HUES64 (cell line): ENCODE results near the gene MMP11.

ENCODE experiments used
- H3K27ac ChIP-seq: 2 replicates; pipeline ENCODE4 v1.7.0; 2013; ENCODE audit warnings: low read depth, low read length, inconsistent platforms
- H3K27me3 ChIP-seq: 2 replicates; pipeline ENCODE4 v1.6.1; 2013; ENCODE audit warnings: mild to moderate bottlenecking, low read length; ENCODE audit not compliant: insufficient read depth
- H3K36me3 ChIP-seq: 2 replicates; pipeline ENCODE4 v1.6.1; 2013; ENCODE audit warnings: mild to moderate bottlenecking, low read length; ENCODE audit not compliant: insufficient read depth
- H3K4me1 ChIP-seq: 2 replicates; pipeline ENCODE4 v1.6.1; 2013; ENCODE audit warnings: mild to moderate bottlenecking, low read length, moderate library complexity; ENCODE audit not compliant: insufficient read depth
- H3K4me3 ChIP-seq: 2 replicates; pipeline ENCODE4 v1.5.1; 2013; ENCODE audit warnings: mild to moderate bottlenecking, low read length, moderate library complexity
- H3K9ac ChIP-seq: 2 replicates; pipeline ENCODE4 v1.6.1; 2013; ENCODE audit warnings: mild to moderate bottlenecking, low read depth, low read length
- H3K9me3 ChIP-seq: 2 replicates; pipeline ENCODE4 v1.6.1; 2013; ENCODE audit warnings: low read depth, low read length; ENCODE audit not compliant: insufficient read depth
- WGBS: fragments of 150-250, 120-280 bp; methylation state at CpG from one replicate; pipeline ENCODE4 v1.1.7; 2013; ENCODE audit warnings: missing lambda C conversion rate; 5-methylcytosine and 5-hydroxymethylcytosine counted together

Gene MMP11

DNA sequence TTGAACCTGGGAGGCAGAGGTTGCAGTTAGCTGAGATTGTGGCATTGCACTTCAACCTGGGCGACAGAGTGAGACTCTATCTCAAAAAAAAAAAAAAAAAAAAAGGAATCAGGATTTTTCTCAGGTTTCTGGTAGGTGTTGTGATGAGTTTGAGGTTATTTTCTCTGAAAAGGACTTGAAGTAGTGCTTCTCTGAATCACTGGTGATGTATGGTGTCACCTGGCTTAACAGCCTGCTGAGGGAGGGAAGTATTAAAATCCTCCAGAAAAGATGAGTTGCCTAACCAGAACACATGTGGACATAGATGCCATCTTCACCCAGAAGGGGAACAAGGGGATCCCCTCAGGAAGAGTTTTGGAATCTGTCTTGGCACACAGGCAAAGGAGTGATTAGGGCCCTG is 34.2 kb downstream of the MMP11 start:
- Histone ChIP-seq H3K27ac (no peak overlapping the region), H3K9ac (no peak overlapping the region), H3K4me1 (no peaks in the 10 kb centered on the region), H3K27me3 (no peaks in the 10 kb centered on the region), H3K36me3 (peaks cover 72% of the 10 kb centered on the region), H3K4me3 (no peak overlapping the region), H3K9me3 (no peaks in the 10 kb centered on the region)
- 100% methylated on average over 1 of the region's 1 CpG for WGBS

DNA sequence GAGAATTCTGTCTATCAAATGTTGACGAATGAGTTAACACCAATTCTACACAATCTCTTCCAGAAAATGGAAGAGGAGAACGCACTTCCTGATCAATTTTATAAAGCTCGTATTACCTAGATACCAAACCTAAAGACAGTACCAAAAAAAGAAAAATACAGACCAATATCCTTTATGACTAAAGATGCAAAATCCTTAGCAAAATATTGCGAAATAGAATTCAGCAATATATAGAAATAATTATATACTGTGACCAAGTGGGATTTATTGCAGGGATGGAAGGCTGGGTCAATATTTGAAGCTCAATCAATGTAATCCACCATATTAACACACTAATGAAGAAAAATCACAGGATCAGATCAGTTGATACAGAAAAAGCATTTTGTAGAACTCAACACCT is 39.7 kb downstream of the MMP11 start:
- no peak overlapping the region for H3K9ac ChIP-seq
- no peaks in the 10 kb centered on the region for H3K9me3 ChIP-seq
- no peaks in the 10 kb centered on the region for H3K4me1 ChIP-seq
- WGBS, result 93% methylated on average over 3 of the region's 4 CpGs
- H3K4me3 ChIP-seq, result no peak overlapping the region
- no peak overlapping the region for H3K27ac ChIP-seq
- peaks cover 64% of the 10 kb centered on the region for H3K36me3 ChIP-seq
- H3K27me3 ChIP-seq, result no peaks in the 10 kb centered on the region

DNA sequence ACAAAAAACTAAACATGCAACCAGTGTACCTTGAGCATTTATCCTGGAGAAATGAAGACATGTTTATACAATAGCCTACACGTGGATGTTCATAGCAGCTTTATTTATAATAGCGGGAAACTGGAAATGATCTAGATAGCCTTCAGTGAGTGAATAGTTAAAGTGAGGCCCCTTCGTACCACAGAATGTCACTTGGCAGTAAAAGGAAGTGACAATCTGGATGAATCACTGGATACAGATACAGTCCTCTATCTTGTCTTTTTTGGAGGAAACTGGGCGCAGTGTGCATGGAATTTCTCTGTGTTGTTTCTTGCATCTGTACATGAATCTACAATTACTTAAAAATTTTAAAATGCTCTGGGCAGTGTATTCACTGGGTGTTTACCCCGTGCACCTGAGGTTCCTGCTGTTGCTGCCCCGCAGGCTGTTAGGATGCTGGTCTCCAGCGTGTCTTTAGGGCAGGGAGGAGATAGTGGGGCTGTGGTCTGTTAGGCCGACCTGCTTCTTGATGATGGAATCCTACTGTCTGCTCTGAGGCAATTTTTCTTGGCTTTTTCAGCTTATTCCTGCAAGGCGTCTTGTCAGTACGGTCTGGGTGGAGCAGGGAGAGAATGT is 43.0 kb downstream of the MMP11 start:
- no peak overlapping the region for H3K27ac ChIP-seq
- peaks cover 88% of the 10 kb centered on the region for H3K36me3 ChIP-seq
- 86% methylated on average over 10 of the region's 10 CpGs for WGBS

DNA sequence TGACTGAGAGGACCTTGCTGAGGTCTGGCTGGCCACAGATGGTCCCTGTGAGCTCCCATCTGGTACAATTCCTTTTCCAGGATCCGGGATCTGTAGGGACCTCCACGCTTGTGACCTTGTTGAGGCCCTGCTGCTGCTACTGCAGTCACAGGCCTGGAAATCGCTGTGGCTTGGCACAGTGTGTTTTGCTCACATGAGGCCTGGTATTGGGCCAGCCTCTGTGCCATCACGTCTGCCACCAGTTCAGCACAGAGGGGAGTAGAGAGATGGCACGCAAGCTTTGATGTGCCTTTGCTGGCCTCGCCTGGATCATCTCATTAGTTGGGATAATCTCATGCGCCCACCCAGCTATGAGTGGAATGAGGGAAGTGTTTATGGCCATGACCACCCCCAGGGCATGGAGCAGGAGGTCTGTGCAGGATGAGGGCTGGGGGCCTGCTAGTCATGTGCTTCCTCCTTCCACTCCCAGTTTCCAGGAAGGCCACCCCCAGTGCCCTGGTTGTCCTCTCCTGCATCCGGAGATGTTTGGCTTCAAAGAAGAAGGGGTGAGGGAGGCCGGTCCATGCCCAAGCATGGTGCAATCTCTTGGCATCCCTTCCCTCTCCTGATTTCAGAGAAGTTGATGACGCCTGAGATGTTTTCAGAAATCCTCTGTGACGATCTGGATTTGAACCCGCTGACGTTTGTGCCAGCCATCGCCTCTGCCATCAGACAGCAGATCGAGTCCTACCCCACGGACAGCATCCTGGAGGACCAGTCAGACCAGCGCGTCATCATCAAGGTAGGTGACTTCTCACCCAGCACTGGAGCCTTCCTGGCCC is 43.7 kb downstream of the MMP11 start:
- Histone ChIP-seq H3K27me3 (no peaks in the 10 kb centered on the region), H3K9ac (no peak overlapping the region), H3K9me3 (no peaks in the 10 kb centered on the region), H3K36me3 (peaks cover 89% of the 10 kb centered on the region), H3K27ac (no peak overlapping the region), H3K4me1 (no peaks in the 10 kb centered on the region), H3K4me3 (no peak overlapping the region)
- WGBS, result 91% methylated on average over 18 of the region's 18 CpGs

More for the DNA sequence above, 43.0 kb downstream of the MMP11 start:
- H3K27me3 ChIP-seq, result no peaks in the 10 kb centered on the region
- H3K4me3 ChIP-seq, result no peak overlapping the region
- H3K9ac ChIP-seq, result no peak overlapping the region
- no peaks in the 10 kb centered on the region for H3K9me3 ChIP-seq
- no peaks in the 10 kb centered on the region for H3K4me1 ChIP-seq

DNA sequence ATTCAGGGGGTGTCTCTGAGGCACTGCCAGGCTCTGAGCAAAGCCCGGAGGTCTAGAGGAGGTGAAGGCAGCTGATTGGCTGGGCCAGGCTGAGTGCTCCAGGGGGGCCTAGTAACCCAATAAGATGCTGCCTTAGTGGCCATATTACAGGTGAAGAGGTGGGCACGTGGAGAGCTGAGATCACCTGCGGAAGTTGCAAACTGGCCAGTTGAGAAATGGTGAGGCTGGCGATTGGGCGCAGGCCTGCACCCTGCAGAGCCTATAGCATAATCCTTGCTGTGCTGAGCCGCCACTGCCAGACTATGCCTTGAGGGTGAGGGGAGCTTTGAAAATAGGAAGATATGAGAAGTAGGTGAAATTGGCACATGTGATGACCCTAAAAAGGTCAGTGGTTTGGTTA is 44.5 kb downstream of the MMP11 start:
- 93% methylated on average over 6 of the region's 6 CpGs for WGBS
- Histone ChIP-seq H3K36me3 (peaks cover 88% of the 10 kb centered on the region), H3K9me3 (no peaks in the 10 kb centered on the region), H3K27ac (no peak overlapping the region), H3K4me3 (no peak overlapping the region), H3K4me1 (no peaks in the 10 kb centered on the region), H3K27me3 (no peaks in the 10 kb centered on the region), H3K9ac (no peak overlapping the region)

DNA sequence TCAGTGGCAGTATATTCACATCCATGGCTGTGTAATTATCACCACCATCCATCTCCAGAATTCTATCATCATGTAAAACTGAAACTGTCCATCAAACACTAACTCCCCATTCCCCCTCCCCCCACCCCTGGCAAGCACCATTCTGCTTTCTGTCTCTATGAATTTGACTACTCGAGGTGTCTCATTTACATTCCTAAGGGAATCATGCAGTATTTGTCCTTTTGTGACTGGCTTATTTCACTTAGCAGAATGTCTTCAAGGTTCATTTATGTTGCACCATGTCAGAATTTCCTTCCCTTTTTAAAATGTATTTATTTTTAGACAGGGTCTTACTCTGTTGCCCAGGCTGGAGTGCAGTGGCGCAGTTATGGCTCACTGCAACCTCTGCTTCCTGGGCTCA is 45.9 kb downstream of the MMP11 start:
- H3K9ac ChIP-seq, result no peak overlapping the region

DNA sequence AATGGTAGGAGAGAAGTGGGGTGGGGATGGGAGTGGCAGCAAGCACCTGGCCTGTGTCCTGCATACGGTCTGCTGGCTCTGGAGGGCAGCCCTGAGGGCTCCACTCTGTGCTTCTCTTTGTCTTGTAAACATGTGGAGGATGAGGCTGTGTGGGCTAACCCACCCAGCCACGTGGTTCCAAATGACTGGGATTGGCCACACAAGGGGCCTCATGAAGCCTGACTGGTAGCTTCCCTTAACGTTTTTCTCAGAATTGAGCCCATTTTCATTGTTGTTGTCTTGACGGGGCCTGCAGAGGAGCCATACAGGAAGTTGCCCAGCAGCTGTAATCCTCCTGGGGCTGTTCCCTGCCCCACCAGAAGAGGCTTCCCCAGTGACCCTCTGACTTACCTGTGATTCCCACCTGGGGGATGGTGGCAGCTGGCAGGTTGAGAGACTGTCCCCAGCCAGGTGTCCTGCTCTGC is 48.1 kb downstream of the MMP11 start:
- H3K27ac ChIP-seq, result no peak overlapping the region
- H3K9me3 ChIP-seq, result no peaks in the 10 kb centered on the region
- WGBS, result 73% methylated on average over 4 of the region's 4 CpGs
- H3K36me3 ChIP-seq, result peaks cover 95% of the 10 kb centered on the region
- H3K27me3 ChIP-seq, result no peaks in the 10 kb centered on the region
- no peaks in the 10 kb centered on the region for H3K4me1 ChIP-seq
- H3K4me3 ChIP-seq, result no peak overlapping the region
- H3K9ac ChIP-seq, result no peak overlapping the region

More for the DNA sequence above, 45.9 kb downstream of the MMP11 start:
- Histone ChIP-seq H3K27me3 (no peaks in the 10 kb centered on the region), H3K4me3 (no peak overlapping the region), H3K27ac (no peak overlapping the region), H3K4me1 (no peaks in the 10 kb centered on the region), H3K9me3 (no peaks in the 10 kb centered on the region), H3K36me3 (peaks cover 87% of the 10 kb centered on the region)
- WGBS, result 99% methylated on average over 2 of the region's 2 CpGs

DNA sequence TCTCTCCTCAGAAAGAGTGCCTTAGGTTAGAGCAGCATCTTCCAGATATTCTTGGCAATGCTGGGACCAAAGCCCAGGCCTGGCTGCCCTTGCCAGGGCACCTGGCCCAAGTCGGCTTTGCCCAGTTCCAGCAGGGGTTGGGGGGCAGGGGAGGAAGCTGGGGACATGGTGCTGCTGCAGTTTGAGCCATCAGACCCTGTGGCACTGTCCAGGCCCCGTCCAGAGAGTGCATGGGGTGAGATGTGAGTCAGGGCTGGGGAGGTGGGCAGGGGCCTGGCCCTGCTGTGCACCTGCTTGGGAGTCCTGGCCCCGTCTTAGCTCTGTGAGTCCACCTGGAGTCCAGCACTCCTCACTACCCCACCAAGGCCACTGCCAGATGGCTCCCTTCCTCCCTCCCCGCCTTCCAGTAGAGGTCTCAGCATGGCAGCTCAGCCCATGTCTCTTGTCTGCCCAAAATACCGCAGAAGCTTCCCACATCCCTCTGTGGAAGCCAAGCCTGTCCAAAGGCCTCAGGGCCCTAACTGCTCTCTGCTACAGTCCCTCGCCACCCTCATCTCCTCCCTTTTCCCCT is 49.5 kb downstream of the MMP11 start:
- Histone ChIP-seq H3K27ac (no peak overlapping the region), H3K36me3 (peaks cover 94% of the 10 kb centered on the region), H3K9ac (no peak overlapping the region), H3K4me1 (no peaks in the 10 kb centered on the region), H3K9me3 (no peaks in the 10 kb centered on the region), H3K4me3 (no peak overlapping the region), H3K27me3 (no peaks in the 10 kb centered on the region)
- WGBS, result 96% methylated on average over 6 of the region's 6 CpGs

DNA sequence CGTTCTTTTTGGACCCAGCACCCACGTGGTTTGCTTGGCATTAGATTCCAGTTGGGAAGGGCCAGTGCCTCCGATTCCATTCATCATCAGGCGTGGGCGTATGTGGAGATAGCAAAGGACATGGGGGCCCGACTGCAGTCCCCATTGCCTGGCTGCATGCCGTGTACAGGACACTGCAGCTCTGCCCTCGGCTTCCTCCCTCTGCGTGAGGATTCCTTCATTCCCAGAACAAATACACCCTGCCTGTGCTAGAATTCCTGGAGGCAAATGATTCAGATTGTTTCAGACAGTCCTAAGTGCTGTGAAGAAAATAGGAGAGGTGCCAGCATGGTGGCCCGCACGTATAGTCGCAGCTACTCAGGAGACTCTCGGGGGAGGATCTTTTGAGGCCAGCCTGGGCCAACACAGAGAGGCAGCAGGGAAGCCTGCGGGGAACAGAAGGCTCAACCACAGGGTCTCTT is 50.7 kb downstream of the MMP11 start:
- peaks cover 90% of the 10 kb centered on the region for H3K36me3 ChIP-seq
- WGBS, result 97% methylated on average over 14 of the region's 14 CpGs
- H3K4me1 ChIP-seq, result no peaks in the 10 kb centered on the region
- H3K27me3 ChIP-seq, result no peaks in the 10 kb centered on the region
- H3K27ac ChIP-seq, result no peak overlapping the region
- H3K9ac ChIP-seq, result no peak overlapping the region
- H3K4me3 ChIP-seq, result no peak overlapping the region
- no peaks in the 10 kb centered on the region for H3K9me3 ChIP-seq

DNA sequence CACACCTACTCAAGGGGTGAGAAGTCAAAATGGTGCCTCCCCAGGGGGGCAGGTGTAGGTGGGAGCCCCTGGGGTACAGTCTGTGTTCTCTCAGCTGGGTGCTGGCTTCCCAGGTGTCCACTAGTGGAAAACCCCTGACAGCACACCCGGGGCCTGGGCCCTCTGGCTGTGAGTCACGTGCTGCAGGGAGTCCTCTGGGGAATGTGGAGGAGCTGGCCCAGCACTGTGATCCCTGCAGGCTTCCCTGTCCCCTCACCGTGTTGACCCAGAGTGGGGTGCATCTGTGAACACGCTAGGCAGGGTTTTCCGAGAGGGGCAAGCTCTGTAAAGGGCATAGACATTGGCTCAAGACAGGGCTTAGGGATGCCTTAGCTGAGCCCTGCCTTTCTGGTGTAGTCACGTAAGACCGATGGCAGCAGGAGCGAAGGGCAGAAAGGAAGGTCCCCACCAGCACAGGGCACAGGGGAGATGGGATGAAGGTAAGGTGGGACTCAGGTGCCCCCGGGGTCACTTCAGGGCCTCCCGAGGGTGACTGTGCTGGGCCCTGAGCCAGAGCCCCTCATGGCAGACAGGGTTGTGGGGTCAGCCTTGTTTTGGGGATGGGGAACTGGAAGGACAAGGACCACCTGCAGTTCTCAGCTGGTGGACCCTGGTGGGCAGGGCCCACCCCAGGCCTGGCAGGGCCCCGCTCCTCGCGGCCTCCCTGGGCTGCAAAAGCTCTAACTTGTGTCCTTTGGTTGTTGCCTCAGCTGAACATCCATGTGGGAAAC is 52.0 kb downstream of the MMP11 start:
- Histone ChIP-seq H3K36me3 (peaks cover 90% of the 10 kb centered on the region), H3K27ac (no peak overlapping the region), H3K9ac (no peak overlapping the region), H3K9me3 (no peaks in the 10 kb centered on the region), H3K4me3 (no peak overlapping the region), H3K27me3 (no peaks in the 10 kb centered on the region), H3K4me1 (no peaks in the 10 kb centered on the region)
- WGBS, result 95% methylated on average over 13 of the region's 13 CpGs
